ENCODE measurements around the gene HSPB8. TPM values are rescaled to one million over a fixed set of nuclear protein-coding genes. Genes with fewer than 3 reads are reported as not detected.

The HSPB8 gene
- total and polyA plus RNA-seq, 2 of the 4 experiments (the other 2 are of a cell fraction), result 12.9 to 25.8 TPM

GRCh38 chr12:119168721-119169120 lies 10.0 kb upstream of the HSPB8 start:
- POLR2A ChIA-PET (ENCODE audit: unreplicated experiment), result no interaction called here
- no peak overlapping the region for H4K5ac ChIP-seq (ENCODE audit: low read depth, low read length)
- H3K14ac ChIP-seq (replicated peaks; ENCODE audit: low read depth, low read length), result no peak overlapping the region
- dilution Hi-C loops (cut with HindIII; ENCODE audit: low sequenced_read_pairs, unreplicated experiment) (no loop called here), intact Hi-C loops (cut with micrococcal nuclease) (no loop called here), in situ Hi-C loops (cut with MboI; ENCODE audit: low sequenced_read_pairs) (no loop called here)
- peaks cover 4% of the 10 kb centered on the region; the same call in 1 of the 2 replicates for H3K27me3 ChIP-seq (ENCODE audit: control insufficient read depth, insufficient read depth, low read length)
- H4K91ac ChIP-seq (ENCODE audit: insufficient read depth, low read depth, low read length), result no peak overlapping the region
- no peak overlapping the region for H2AK9ac ChIP-seq (replicated peaks; ENCODE audit: low read depth, low read length, poor library complexity)
- no peak overlapping the region for H2AFZ ChIP-seq (replicated peaks; ENCODE audit: low read length, poor library complexity)
- WGBS, 2 experiments (ENCODE audit: extremely low coverage in 2 of 2, insufficient read length in 1 of 2), result no CpG with 5 or more reads among the region's 3 CpGs
- no peak overlapping the region for H4K8ac ChIP-seq (ENCODE audit: low read depth in 2 of 2, low read length in 2 of 2)
- H3K4me1 ChIP-seq (ENCODE audit: control insufficient read depth, insufficient read depth, low read length), result no peaks in the 10 kb centered on the region
- H3K56ac ChIP-seq (ENCODE audit: extremely low read depth, insufficient read depth, low read length), result no peak overlapping the region
- CTCF ChIA-PET, result no interaction called here
- no peak overlapping the region for H3K27ac ChIP-seq (ENCODE audit: insufficient read depth, low read length)
- H3K18ac ChIP-seq (ENCODE audit: low read depth, low read length), result no peak overlapping the region
- H2BK120ac ChIP-seq (ENCODE audit: low read depth, low read length), result no peak overlapping the region
- H3K36me3 ChIP-seq (ENCODE audit: control insufficient read depth, insufficient read depth, low read length), result no peaks in the 10 kb centered on the region
- H3K79me1 ChIP-seq (ENCODE audit: low read depth in 1 of 2, low read length in 2 of 2), result no peaks in the 10 kb centered on the region
- H2AK5ac ChIP-seq (ENCODE audit: low read depth, low read length), result no peak overlapping the region
- ATAC-seq (ENCODE audit: low read depth) (no peak), DNase-seq (no peak)
- H2BK5ac ChIP-seq (ENCODE audit: low read depth, low read length, poor library complexity, severe bottlenecking), result no peak overlapping the region
- H3K9me1 ChIP-seq (ENCODE audit: insufficient read depth, low read length), result no peaks in the 10 kb centered on the region
- no peaks in the 10 kb centered on the region for H3K9me3 ChIP-seq (ENCODE audit: control insufficient read depth, insufficient read depth, low read length)
- H3K4ac ChIP-seq (ENCODE audit: low read depth, low read length), result no peak overlapping the region
- TF ChIP-seq RFX5 (IDR thresholded peaks at IDR 0.05; ENCODE audit: low read depth, low read length) (no peak), MAZ (IDR thresholded peaks at IDR 0.05; ENCODE audit: borderline replicate concordance, low read depth, low read length) (no peak), FOS (IDR thresholded peaks at IDR 0.05; ENCODE audit: low read depth, low read length) (no peak), BHLHE40 (IDR thresholded peaks at IDR 0.05; ENCODE audit: low read depth, low read length) (no peak), POLR2A (IDR thresholded peaks at IDR 0.05; ENCODE audit: low read depth, low read length) (no peak), RCOR1 (IDR thresholded peaks at IDR 0.05; ENCODE audit: insufficient replicate concordance, low read length) (no peak), SMC3 (IDR thresholded peaks at IDR 0.05; ENCODE audit: low read depth, low read length) (no peak), CHD1 (IDR thresholded peaks at IDR 0.05; ENCODE audit: low read depth, low read length) (no peak), MXI1 (IDR thresholded peaks at IDR 0.05; ENCODE audit: borderline replicate concordance, low read depth, low read length) (no peak), CEBPB (IDR thresholded peaks at IDR 0.05; ENCODE audit: low read depth, low read length) (no peak), RAD21 (IDR thresholded peaks at IDR 0.05; ENCODE audit: low read length) (no peak), CTCF (conservative IDR thresholded peaks at IDR 0.05; ENCODE audit: low read depth, low read length) (no peak), NFE2L2 (IDR thresholded peaks at IDR 0.05; ENCODE audit: low read depth, low read length) (no peak)
- TF ChIP-seq, protein P1, sequence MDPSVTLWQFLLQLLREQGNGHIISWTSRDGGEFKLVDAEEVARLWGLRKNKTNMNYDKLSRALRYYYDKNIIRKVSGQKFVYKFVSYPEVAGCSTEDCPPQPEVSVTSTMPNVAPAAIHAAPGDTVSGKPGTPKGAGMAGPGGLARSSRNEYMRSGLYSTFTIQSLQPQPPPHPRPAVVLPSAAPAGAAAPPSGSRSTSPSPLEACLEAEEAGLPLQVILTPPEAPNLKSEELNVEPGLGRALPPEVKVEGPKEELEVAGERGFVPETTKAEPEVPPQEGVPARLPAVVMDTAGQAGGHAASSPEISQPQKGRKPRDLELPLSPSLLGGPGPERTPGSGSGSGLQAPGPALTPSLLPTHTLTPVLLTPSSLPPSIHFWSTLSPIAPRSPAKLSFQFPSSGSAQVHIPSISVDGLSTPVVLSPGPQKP (IDR thresholded peaks at IDR 0.05; ENCODE audit: borderline replicate concordance, low read depth, low read length), result no peak
- TF ChIP-seq, protein P2, sequence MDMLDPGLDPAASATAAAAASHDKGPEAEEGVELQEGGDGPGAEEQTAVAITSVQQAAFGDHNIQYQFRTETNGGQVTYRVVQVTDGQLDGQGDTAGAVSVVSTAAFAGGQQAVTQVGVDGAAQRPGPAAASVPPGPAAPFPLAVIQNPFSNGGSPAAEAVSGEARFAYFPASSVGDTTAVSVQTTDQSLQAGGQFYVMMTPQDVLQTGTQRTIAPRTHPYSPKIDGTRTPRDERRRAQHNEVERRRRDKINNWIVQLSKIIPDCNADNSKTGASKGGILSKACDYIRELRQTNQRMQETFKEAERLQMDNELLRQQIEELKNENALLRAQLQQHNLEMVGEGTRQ (IDR thresholded peaks at IDR 0.05; ENCODE audit: low read depth, low read length), result no peak
- no peak overlapping the region for H3K4me2 ChIP-seq (ENCODE audit: low read depth, low read length)
- H4K20me1 ChIP-seq (ENCODE audit: insufficient read depth, low read length), result no peaks in the 10 kb centered on the region
- no peak overlapping the region for H2BK20ac ChIP-seq (ENCODE audit: low read depth, low read length)
- H3K23ac ChIP-seq (ENCODE audit: low read depth, low read length), result no peak overlapping the region
- no peak overlapping the region for H3K4me3 ChIP-seq (ENCODE audit: insufficient read depth, low read depth, low read length)
- BruUV-seq (replicated peaks), result no TSS peak
- H2BK15ac ChIP-seq (ENCODE audit: low read depth, low read length), result no peak overlapping the region
- H3K9ac ChIP-seq (ENCODE audit: low read depth, low read length), result no peak overlapping the region

Measured in IMR-90 (cell line).